ENCODE data around the gene SLC4A7.
"Not testable (repeated sequence)": the region's sequence is repeated elsewhere in the genome, so short reads cannot be mapped to it uniquely, and the experiment has no call there.

DNA sequence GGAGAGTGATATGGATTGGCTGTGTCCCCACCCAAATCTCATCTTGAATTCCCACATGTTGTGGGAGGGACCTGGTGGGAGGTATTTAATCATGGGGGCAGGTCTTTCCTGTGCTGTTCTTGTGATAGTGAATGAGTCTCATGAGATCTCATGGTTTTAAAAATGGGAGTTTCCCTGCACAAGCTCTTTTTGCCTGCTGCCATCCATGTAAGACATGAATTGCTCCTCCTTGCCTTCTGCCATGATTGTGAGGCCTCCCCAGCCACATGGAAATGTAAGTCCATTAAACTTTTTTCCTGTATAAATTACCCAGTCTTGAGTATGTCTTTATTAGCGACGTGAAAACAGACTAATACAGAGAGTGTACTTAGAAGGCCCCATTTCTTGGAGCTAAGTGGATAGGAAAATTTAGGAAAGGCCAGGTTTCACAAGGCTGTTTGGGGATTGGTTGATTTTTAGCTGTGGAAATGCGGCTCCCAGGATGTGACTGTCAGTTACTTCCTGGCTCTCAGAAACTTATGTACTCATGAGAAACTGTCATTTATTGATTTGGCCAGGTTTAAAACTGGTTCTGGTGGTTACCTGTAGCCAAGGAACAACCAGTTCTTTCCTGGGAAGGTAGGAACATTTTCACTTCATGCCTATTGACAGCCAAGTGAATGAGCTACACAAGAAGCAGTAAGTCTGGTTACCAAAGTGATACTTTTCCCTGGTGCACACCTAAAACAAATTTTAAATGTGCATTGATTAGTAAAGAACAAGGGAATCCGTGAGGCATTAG, 155.0 kb downstream of the SLC4A7 start:
- TF ChIP-seq, protein P1, sequence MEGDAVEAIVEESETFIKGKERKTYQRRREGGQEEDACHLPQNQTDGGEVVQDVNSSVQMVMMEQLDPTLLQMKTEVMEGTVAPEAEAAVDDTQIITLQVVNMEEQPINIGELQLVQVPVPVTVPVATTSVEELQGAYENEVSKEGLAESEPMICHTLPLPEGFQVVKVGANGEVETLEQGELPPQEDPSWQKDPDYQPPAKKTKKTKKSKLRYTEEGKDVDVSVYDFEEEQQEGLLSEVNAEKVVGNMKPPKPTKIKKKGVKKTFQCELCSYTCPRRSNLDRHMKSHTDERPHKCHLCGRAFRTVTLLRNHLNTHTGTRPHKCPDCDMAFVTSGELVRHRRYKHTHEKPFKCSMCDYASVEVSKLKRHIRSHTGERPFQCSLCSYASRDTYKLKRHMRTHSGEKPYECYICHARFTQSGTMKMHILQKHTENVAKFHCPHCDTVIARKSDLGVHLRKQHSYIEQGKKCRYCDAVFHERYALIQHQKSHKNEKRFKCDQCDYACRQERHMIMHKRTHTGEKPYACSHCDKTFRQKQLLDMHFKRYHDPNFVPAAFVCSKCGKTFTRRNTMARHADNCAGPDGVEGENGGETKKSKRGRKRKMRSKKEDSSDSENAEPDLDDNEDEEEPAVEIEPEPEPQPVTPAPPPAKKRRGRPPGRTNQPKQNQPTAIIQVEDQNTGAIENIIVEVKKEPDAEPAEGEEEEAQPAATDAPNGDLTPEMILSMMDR (conservative IDR thresholded peaks at IDR 0.05 in 1 of 2, IDR thresholded peaks at IDR 0.05 in 1 of 2; ENCODE audit: low read depth in 1 of 2, low read length in 2 of 2): not testable (repeated sequence)
- TF ChIP-seq EZH2 (IDR thresholded peaks at IDR 0.05; ENCODE audit: low read length, missing control alignments): not testable (repeated sequence)
